C4-2B (cell line): ENCODE measurements around the gene ZNF888.

ENCODE experiments used
- ZFX ChIP-seq: fragments of 450-650 bp; IDR thresholded peaks from 2 replicates; pipeline ENCODE4 v1.6.1; 2017
- TF ChIP-seq, protein P1 (sequence below): fragments of 450-650 bp; conservative IDR thresholded peaks from 2 replicates; pipeline ENCODE4 v1.5.1; 2017; ENCODE audit warnings: mild to moderate bottlenecking

DNA sequence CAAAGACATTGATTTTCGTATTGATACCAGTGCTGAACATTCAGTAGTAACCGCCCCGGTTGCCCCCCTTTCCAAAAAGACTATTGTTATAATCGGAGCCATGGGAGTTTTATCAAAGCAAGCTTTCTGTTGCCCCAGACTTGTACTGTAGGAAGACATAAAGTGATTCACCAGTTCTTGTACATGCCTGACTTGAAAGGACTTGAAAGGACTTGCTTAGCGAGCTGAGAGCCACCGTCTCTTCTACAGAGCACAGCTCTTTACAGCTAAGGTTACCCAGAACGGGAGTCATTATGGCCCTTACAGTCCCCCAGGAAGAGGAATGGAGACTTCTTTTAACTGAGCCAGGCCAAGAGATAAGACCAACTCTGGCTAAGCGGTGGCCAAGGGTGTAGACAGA is 34.4 kb upstream of the ZNF888 start:
- TF ChIP-seq, protein P1, sequence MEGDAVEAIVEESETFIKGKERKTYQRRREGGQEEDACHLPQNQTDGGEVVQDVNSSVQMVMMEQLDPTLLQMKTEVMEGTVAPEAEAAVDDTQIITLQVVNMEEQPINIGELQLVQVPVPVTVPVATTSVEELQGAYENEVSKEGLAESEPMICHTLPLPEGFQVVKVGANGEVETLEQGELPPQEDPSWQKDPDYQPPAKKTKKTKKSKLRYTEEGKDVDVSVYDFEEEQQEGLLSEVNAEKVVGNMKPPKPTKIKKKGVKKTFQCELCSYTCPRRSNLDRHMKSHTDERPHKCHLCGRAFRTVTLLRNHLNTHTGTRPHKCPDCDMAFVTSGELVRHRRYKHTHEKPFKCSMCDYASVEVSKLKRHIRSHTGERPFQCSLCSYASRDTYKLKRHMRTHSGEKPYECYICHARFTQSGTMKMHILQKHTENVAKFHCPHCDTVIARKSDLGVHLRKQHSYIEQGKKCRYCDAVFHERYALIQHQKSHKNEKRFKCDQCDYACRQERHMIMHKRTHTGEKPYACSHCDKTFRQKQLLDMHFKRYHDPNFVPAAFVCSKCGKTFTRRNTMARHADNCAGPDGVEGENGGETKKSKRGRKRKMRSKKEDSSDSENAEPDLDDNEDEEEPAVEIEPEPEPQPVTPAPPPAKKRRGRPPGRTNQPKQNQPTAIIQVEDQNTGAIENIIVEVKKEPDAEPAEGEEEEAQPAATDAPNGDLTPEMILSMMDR: no peak
- no peak for TF ChIP-seq ZFX
